NCI-H2196 treated with DMSO at 0.1 percent for 48 hours (cell line): ENCODE measurements around the gene ZNF777.
"Not testable (repeated sequence)": the region's sequence is repeated elsewhere in the genome, so short reads cannot be mapped to it uniquely, and the experiment has no call there.

ENCODE experiments used
- DNase-seq: peaks from one replicate; lab custom pipeline; 2025; ENCODE audit not compliant: unreplicated experiment; lab: John Stamatoyannopoulos, UW

ZNF777 gene

DNA sequence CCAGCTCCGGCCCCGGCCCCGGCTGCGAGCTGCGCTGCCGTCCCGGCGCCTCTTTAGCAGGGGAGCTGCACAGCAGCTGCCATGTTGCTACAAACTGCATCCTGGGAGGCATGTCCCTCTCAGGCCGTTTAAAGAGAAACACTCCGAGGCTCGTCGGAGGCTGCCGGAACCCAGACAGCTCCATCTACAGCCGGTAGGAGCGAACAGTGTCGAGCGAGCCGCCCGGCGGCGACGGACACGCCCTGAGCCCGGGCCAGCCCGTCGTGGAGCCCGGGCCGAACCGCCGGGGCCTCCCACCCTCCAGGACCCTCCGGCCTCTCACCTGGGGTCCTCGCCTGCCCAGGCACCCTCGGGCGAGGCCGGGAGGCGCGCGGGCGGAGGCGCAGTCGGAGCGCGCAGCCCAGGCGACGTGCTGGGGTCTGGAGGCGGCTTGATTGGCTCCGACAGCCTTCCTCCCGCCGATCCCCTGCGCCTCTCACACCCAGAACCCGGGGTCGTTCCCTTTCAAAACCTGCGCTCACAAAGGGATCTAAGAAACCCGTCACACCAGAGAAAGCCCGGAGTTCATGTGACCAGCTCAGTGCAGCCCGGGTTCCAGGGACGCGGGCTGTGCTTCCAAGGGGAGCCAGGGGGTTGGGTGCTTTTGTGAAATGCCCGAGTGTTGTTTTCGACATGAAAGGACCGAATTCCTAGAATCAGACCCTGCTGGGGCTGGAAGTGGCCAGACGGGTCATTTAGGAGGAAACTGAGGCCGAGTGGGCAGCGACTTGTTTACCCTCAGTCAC is at the start of gene ZNF777:
TSS of gene ZNF777 (minus strand) at position 570 of the 785 bp plus-strand sequence. CDS start 5,040 bp downstream, outside the sequence.
- DNase-seq = peak; percentile 45

DNA sequence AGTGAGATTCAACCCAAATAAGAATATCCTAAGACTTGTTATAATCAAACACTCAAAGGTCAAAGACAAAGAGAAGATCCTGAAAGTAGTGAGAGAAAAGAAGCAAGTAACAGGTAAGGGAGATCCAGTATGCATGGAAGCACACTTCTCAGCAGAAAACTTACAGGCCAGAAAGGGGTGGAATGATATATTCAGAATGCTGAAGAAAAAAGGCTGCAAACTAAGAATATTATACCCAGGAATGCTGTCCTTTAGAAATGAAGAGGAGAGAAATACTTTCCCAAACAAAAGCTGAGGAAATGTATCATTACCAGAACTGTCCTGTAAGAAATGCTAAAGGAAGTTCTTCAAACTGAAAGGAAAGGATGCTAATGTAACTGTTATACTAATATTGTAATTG is 49.4 kb upstream of the ZNF777 start:
- DNase-seq = no peak

GRCh38 chr7:149509774-149510173 is 48.9 kb upstream of the ZNF777 start:
- DNase-seq = no peak

DNA sequence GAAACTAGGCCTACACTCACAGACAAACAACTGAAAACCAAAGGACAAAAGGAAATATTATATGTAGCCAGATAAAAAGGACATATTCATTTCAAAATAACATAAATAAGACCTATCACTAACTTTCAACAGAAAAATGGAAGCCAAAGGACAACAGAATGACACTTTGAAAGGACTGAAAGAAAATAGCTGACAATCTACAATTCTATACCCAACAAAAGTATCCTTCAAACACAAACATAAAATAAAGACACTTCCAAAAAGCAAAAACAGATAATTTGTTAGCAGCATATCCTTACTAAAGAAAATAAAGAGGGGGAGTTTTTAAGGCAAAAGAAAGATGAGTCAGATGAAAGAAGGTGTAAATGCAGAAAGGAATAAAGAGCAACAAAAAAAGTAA is 44.7 kb upstream of the ZNF777 start:
- DNase-seq = no peak

- DNase-seq = no peak
These were observed 40.8 kb upstream of the ZNF777 start for GRCh38 chr7:149501651-149502050.

DNA sequence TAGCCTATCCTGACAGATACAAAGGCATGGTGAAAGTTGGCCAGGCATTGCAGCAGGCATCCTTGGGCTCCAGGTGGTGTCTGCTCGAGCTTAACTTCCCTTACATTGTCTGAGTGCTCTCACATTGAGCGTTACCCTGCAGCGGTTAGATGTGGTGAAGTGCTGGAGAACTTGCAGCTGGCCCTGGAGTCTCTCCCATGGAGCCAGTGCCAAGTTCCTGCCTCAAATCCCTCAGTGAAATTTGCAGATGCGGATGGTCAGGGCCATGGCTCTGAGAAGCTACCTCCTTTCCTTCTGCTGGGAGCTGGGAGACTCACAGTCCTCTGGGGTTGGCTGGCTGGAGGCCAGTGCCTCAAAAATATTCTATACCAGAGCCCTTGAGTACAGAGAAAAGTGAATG is 40.0 kb upstream of the ZNF777 start:
- DNase-seq = no peak

DNA sequence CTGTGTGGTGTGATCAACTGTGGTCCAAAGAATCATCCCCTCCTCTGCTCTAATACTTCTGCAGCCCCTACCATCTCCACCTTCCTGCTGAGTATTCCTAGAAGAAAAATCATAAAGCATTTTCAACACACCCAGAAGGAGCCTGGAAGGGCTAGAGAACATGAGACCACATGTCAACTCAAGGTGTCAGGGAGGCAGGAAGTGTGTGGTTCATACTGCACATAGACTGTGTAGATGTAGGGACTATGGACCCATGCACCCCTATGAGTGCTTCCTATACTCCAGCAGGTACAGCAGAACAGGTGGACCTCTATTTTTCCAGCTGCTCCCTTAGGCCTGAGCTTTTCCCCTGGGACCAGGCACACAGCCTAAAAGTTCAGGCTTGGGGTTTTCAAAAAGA is 39.3 kb upstream of the ZNF777 start:
- no peak for DNase-seq

GRCh38 chr7:149498811-149499210 is 37.9 kb upstream of the ZNF777 start:
- DNase-seq = no peak

DNA sequence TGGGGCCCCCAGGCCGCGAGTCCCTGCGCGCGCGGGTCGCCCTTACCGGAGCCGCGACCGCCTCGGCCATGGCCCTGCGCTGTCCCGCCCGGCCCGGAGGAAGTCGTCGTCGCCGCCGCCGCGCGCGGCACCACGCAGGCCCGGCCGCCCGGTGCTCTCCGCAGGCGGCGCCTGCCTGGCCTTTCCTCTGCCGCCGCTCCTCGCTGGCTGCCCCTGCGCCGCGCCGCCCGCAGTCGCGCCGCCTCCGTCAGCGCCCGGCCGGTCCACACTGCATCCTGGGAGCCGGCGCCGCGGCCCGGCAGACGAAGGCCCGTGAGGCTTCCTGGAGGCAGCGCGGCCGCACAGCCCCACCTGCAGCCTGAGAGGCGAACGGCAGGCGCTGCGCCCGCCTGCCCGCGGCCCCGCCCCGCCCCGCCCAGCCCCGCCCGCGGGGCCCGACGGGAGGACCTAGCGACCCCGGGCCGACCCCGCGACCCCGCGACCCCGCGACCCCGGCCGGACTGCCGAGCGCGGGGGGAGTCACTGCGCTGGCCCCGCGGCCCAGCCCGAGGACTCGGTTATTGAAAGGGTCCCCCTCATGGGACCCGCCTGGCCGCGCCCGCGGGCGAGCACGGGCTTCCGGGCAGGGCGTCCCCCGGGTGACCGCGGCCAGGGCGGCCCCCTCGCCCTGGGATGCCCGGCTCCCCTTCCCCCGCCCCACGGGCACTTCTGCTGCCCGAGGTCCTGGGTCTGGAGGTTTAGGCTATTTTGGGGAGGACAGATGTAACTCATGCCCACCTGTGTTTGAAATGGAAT is 36.8 kb upstream of the ZNF777 start, which contains the start of gene ZNF746:
TSS of gene ZNF746 (minus strand) at position 343 of the 795 bp plus-strand sequence. CDS start at position 70, 273 bp downstream.
- peak; percentile 63 for DNase-seq

- DNase-seq = no peak
These were observed 36.0 kb upstream of the ZNF777 start for GRCh38 chr7:149496642-149497391.

DNA sequence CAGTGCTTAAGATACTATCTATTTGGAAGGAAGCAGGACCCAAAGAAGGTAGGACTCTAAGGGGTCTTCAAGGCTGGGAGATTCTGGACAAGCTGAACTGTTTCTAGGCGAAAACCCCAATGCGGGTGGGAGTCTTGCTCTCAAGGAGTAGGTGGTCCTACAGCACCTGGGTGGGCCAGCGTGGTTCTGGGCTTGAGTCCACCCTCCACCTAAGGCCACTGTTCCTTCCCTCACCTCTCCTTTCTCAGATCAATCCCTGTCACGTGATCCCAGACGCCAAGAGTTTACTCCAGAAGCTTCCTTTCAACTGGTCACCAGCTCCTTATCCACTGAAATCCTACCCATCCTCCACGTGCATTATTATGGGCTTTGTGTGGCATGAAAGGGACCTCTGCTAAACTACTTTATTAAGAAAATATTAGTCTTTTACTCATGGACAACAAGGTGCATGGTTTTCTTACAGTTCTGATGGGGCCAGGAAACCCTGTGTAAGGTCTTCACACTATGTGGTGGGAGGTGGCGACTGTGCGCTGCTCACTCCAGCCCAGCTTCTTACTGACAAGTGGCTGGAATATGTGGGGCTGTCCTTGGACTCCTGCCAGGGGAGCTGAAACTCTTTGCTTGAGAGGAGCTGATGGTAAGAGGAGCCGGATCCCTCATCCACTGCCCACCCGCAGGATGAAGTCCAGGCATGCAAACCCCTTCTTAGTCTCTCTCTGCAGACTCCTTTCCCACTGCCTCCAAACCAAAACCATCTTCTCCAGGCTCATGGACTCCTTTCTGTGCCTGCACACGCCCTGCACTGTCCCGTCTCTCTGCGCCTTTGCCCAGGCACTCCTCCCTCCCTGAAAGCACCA is 35.2 kb upstream of the ZNF777 start:
- no peak for DNase-seq

- no peak for DNase-seq
These were observed 34.0 kb upstream of the ZNF777 start for GRCh38 chr7:149494738-149495368.

- not testable (repeated sequence) for DNase-seq
These were observed 33.1 kb upstream of the ZNF777 start for GRCh38 chr7:149493975-149494374.

DNA sequence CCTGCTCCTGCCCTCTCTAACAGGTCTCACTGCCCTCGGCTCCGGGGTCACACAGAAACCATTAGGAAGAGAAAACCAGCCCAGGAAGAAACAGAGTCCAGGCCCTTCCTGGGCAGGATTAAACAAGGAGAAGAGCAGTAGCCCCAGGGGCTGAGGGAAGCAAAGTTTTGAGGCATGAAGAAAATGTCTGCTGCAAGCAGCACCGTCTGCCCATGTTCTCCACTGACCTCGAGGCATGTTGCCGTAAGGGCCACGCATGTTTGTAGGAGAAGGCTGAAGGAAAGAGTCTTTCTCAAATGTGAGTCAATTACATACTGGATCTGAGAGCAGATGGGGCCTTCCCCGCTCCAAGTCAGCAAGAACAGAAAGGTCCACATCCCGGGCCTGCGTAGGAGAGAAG is 32.5 kb upstream of the ZNF777 start:
- no peak for DNase-seq

DNA sequence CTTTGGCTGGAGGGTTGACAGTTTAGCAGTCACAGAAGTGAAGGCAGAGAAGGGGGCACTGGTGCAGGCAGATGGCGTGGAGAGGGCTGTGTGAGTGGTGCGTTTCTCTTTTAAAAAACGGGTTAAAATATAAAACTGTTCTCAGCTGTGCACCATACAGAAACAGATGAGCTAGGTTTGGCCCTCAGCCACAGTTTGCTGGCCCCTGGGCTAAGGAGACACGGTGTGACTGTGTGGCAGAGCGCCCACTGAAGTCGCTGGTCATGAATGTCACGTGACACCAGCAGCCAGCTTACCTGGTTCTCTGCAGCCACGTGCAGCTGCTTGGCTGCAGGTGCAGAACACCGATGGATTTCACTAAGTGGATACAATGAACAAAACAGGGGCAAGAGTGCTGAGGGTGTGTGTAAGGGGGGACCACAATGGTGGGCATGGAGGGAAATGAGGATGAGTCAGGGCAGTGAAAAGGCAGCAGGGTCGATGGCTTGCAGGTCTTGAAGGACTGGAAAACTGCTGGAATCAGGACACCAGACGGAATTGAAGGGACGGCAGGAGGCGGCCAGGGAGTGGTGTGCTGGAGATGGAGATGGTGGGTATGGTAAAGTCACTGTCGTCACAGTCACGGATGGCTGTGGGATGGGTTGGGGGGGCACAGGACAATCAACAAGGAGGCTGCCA is 29.4 kb upstream of the ZNF777 start:
- peak; percentile 55 for DNase-seq

DNA sequence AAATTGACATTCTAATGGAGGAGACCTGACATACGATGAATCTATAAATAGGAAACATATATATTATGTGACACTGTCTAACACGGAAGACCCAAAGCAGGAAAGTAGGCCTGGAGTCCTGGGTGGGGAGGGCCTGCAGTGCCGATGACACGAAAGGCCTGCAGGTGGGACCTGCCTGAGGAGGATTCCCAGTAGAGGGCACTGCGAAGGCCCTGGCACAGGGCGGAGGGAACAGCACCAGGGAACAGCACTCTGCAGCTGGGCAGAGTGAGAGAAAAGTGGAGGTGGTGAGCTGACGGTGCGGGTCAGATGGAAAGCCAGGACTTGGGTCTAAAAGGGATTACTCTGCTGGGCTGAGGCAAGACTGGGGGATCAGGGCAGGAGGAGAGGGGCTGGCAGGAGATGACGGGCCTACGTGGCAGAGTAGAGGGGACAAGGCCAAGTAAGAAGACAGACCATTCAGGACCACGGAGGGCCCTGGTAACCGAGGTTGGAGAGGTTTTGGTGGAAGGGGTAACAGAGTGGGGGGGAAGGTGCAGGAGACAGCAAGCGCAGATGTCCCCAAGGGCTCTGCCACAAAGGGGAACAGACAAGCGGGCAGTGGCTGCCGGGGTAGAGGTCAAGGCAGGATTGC is 28.6 kb upstream of the ZNF777 start:
- DNase-seq = no peak

DNA sequence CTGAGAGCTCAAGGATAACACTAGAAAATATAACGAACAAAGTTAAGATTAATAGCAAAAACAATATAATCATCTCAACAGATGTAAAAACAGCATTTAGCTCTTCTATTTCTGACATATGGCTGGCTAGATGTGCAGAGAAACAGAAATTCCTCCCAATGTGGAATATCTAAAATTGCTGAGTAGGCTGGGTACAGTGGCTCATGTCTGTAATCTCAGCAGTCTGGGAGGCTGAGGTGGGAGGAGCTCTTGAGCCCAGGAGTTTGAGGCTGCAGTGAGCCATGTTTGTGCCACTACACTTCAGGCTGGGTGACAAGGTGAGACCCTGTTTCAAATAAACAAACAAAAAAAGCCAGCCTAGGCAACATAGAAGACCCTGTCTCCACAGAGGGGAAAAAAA is 18.7 kb upstream of the ZNF777 start:
- no peak for DNase-seq

DNA sequence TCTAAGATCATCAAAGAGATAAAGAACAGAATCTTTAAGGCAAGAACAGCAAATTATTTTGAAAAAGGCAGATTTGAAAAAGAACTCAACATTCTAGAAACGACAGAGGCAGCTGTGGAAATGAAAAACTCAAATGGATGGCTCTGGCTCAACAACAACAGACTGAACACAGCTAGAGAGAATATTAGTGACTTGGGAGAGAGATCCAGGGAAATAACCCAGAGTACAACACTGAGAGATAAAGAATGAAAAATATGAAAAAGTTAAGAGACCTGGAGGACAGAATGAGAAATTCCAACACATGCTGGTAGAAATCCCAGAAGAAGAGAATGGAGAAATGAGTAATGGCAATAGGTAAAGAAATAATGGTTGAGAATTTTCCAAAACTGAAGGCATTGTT is 17.9 kb upstream of the ZNF777 start:
- DNase-seq = no peak
